Gastrocnemius medialis (tissue), 4 donors: ENCODE data around the gene SERPINB8.

Source experiments
- CTCF ChIP-seq, 5 experiments: fragments of 450-650 bp in 3 of 5; fragments of 200-600 bp in 2 of 5; sonication (generic) in 2 of 5; IDR thresholded peaks in 4 of 5; conservative IDR thresholded peaks in 1 of 5; 1 replicate in 4 of 5; 2 replicates in 1 of 5; pipeline ENCODE4 v1.5.1; 2016 to 2019; ENCODE audit warnings: antibody characterized with exemption in 5 of 5, mild to moderate bottlenecking in 3 of 5, moderate library complexity in 3 of 5
- POLR2A ChIP-seq, 2 donors: fragments of 450-650 bp; IDR thresholded peaks; one replicate each; pipeline ENCODE4 v1.6.1; 2017; ENCODE audit warnings: antibody characterized with exemption in 2 of 2, mild to moderate bottlenecking in 2 of 2, moderate library complexity in 2 of 2

DNA sequence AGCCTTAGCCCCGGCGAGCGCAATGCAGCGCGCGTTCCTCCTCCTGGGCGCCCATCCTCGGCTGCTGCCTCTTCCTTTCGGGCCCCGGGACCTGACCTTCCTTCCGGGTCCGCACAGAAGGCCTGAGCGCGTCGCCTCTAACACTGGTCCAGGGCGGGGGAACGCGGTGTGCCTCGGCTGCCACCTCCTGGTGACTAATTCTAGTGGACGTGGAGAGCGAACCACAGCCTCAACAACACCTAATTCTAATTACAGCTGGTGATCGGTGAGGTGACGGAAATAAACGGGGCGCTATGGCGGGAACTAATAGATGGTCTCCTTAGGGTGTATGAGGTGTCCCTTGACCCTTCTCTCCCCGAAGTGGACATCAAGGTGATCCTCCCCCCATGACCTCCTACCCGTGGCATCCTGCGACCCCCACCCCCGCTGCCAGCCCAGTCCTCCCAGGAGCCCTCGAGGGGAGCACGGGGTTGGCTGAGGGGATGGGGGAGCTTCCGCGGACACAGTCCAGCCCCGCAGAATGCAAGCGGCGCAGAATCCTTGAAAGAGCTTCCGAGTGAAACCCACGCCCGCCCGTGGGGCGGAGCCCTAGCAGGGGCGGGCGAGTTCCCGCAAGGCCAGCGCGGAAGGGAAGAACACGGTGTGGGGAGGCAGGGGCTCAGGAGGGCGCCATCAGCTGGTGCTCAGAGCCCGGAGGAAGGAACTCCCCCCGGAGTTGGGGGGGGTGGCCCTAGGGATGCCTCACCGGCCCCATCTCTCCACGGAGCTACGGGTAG, 33.5 kb upstream of the SERPINB8 start:
- TF ChIP-seq CTCF (IDR thresholded peaks at IDR 0.05 in 4 of 5, conservative IDR thresholded peaks at IDR 0.05 in 1 of 5) (peak; percentile 26 to 63 (median 54)), POLR2A (IDR thresholded peaks at IDR 0.05) (no peak)
